Pulmonary artery endothelial cell (primary cell): ENCODE data around the gene SYTL3. TPM values are rescaled to one million over a fixed set of nuclear protein-coding genes. Genes with fewer than 3 reads are reported as not detected.
"Not testable (repeated sequence)": the region's sequence is repeated elsewhere in the genome, so short reads cannot be mapped to it uniquely, and the experiment has no call there.

Source experiments
- DNase-seq: peaks from one replicate; pipeline ENCODE4 v3.0.0-alpha.2; 2011; ENCODE audit warnings: low read depth, low spot score
- total RNA-seq: library from RNA; depleted of rRNA; stranded (reverse); fragments of >200 nt; gene quantifications from 2 replicates; pipeline ENCODE4 v1.2.3, GENCODE V29; 2014

SYTL3 gene
- total RNA-seq, 1 donor from 2014 or later = 0.92 TPM

- no peak for DNase-seq
These were observed 11.5 kb upstream of the SYTL3 start for GRCh38 chr6:158638324-158638854.

- no peak for DNase-seq
These were observed 10.8 kb upstream of the SYTL3 start for GRCh38 chr6:158639056-158639455.

DNA sequence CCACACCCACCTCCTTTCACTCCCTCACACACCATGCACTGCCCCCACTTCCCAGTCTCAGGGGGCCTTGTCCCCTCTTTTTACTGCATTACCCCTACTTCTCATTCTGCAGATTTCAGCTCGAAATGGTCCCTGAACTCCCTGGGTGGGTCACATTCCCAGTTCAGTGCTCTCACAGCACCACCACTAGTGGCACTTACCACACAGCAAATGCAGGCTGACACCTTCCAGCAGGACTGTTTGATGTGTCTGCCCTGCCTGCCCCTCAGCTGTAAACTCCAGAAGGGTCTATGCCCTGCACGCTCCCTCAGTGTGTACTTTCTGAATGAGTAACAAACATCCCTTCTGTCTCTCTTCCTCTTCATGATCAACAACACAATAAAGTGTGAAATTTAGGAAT is 9.3 kb upstream of the SYTL3 start:
- no peak for DNase-seq

GRCh38 chr6:158642097-158642601 is 7.7 kb upstream of the SYTL3 start:
- DNase-seq = peak; percentile 36

DNA sequence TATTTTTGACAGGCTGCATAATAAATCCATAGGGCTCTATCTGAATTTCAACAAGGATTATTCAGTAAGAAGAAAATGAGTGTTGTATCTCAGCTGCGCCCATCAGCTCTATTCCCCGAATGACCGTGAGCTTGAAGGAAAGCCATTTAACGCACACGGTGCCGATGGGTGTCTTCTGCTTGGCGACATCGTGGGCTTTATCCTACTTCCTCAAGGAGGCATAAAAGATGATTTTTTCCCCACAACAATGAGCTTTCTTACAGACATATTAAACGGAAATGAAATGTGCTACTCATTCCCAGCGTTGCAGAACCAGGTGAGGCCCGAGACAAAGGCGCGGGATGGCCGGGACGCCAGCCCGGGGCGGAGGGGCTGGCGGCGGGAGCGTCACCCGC is 6.0 kb upstream of the SYTL3 start:
- no peak for DNase-seq

- peak; percentile 56 for DNase-seq
These were observed 5.4 kb upstream of the SYTL3 start, which contains the start of gene DYNLT1 for GRCh38 chr6:158644231-158645063. TSS of gene DYNLT1 (minus strand) at chr6:158644743. CDS start at chr6:158644708, 35 bp downstream.

- no peak for DNase-seq
These were observed 4.5 kb upstream of the SYTL3 start for GRCh38 chr6:158645064-158646022.

GRCh38 chr6:158646023-158646910 is 3.6 kb upstream of the SYTL3 start:
- no peak for DNase-seq

DNA sequence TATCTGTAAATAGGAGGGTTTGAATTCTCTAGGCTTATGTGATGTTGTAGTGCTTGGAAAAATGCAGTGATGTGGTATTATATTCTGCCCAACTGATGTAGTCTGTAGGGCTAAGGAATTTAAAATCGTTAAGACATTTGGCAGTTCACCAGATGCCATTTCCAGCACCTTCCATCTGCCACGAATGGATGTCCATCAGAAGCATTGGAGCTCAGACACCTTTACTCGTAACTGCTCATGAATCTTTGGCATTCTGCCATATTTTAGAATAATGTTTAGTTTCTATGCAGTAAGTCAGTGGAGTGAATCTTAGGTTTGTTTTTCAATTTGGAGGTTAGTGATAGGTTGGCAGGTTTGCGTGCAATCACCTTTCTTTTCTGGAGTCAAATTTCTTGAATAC is 2.4 kb upstream of the SYTL3 start:
- no peak for DNase-seq

DNA sequence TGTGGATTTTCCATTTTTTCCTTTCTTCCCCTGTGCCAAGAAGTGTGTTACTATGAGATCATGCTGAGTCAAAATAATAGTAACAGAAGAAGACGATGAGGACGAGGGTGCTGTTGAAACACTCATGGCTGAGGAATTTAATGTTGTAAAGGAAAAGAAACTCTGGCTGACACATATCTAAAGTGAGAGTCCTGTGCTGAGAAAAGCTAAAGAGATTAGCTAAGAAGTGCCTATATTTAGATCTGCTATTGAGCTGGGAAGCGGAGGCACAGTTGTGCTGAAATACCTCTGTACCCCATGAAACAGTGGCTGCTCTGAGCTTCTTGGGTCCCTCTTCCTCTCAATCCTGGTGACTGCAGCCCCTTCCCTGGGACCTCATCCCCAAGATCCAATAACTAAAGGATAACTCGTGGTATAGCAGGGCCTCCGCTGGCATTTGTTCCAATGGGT is 1.1 kb upstream of the SYTL3 start:
- DNase-seq = no peak

DNA sequence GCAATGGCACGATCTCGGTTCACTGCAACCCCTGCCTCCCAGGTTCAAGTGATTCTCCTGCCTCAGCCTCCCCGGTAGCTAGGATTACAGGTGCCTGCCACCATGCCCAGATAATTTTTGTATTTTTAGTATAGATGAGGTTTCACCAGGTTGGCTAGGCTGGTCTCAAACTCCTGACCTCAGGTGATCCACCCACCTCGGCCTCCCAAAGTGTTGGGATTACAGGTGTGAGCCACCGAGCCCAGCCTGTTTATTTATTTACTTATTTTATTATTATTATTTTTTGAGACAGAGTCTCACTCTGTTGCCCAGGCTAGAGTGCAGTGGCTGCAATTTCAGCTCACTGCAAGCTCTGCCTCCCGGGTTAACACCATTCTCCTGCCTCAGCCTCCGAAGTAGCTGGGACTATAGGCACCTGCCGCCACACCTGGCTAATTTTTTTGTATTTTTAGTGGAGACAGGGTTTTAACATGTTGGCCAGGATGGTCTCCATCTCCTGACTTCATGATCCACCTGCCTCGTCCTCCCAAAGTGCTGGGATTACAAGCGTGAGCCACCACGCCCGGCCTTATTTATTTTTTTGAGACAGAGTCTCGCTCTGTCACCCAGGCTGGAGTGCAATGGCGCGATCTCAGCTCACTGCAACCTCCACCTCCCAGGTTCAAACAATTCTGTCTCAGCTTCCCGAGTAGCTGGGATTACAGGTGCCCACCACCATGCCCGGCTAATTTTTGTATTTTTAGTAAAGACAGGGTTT is 2.3 kb downstream of the SYTL3 start:
- not testable (repeated sequence) for DNase-seq

DNA sequence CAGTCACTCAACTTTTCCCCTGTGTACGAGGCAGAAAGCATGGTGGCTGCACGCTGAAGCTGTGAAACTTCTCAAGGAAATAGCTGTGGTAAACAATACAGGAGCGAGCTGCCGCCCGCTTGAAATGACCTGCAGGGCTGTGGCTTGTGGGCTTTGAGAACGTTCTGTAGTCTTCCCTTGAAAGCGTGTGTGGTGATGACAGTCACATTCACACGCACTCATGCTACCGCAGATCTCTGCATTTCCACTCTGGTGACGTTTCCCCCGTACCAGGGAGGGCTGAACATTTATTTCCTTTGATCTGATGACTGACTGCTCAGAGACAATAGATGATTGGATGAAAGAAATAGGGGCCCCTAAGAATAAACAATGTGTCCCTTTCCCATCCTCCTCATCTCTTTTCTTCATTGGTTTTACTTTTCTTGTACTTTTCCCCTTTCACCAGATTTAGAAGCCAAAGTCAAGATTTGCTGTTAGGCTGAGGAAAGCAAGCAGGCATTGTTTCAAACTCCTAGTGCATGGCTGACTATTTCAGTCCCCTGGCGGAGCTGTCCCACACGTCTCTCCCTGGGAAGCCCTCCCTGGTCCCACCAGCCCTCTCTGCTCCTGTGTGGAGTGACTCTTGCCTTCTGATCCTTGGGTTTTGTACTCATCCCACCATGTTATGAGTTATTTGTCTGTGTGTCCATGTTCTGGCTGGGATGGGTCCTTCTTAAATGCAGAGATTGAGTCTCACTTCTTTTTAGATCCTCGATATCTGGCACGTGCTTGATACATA is 3.9 kb downstream of the SYTL3 start:
- DNase-seq = no peak

DNA sequence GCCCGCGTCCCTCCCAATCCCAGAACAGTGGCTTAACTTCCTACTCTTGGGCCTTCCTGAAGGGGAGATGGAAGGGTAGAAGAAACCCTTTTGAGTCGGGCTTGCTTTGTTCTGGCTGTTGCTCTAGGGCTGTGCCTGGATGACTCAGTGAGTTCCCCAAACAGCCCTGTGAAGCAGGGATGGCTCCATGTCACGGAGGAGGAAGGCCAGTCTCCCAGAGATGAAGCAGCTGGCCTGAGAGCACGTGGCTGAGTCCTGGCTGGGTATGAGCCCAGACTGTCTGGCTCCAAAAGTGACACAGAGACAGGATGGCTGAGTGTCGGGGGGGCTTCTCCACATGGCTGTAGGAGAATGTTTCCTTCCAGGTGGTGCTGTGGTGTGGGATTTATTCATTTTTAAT is 4.6 kb downstream of the SYTL3 start:
- no peak for DNase-seq

DNA sequence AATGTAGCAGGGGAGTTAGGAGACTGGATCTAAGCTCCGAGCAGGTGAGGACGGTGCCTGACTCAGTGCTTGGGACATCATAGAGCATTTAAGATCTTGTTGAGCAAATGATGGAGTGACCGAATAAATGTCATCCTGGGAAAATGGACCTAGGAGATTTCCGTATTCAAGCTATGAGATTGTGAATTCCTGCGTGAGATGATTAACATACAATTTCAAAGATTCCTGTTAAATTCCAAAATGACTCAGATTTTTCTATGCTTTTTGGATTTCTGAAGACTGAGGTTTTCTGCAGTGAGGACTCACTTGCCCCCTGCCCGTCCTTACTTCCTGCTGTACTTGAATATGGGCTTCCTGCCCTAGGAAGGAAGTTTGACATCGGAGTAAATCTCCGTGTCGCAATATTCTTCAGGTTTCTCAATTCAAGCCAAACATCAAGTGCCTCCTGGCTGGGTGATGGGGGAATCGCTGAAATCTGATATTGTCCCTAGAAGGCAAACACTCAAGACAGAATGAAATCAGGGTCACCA is 5.2 kb downstream of the SYTL3 start:
- no peak for DNase-seq

DNA sequence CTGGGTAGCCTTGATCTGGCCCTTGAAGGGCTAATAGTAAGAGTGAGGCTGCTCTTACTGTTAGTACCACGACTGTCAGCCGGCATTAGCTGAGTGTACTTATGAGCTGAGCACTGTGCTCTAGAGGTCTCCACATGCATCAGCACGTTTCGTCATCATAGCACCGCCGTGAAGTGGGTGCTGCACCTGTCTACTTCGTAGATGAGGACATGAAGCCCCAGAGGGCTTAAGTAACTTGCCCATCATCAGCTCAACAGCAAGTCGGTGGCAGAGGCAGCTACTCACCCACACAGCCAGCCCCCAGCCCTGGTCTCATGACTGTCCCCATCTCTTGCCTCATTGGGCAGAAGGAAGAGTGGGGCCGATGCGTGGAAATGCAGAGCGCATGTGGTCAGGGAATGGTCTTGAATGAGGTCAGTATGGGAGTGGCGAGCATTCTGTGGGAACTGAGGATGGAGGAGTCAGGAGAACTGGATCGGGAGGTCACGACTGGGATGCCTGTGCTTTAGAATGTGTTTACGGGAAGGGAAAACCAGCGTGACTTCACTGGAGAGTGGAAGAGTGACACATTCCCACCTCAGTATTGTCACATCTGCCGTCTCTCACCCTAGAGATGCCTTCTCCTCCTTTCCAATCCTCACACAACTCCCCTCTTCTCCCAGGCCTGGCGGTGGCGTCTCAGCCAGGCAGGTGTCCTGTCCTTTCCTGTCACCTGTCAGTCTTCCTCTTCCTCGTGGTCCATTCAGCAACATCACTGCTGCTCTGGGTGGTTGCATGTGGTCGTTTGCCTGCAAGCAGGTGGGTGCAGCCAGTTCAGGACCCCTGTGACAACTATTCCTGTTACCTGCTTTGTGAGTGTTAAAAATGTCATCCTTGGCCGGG is 6.0 kb downstream of the SYTL3 start:
- DNase-seq = no peak

DNA sequence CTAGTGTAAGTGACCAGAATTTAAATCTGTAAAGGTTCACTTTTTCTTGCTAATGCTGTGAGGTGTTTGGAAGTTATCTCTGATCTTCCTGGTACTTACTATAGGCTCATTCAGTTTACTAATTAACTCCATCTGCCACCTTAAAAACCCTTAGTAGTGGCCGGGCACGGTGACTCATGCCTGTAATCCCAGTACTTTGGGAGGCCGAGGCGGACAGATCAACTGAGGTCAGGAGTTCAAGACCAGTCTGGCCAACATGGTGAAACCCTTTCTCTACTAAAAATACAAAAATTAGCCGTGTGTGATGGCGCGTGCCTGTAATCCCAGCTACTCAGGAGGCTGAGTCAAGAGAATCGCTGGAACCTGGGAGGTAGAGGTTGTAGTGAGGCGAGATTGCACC is 7.1 kb downstream of the SYTL3 start:
- not testable (repeated sequence) for DNase-seq

DNA sequence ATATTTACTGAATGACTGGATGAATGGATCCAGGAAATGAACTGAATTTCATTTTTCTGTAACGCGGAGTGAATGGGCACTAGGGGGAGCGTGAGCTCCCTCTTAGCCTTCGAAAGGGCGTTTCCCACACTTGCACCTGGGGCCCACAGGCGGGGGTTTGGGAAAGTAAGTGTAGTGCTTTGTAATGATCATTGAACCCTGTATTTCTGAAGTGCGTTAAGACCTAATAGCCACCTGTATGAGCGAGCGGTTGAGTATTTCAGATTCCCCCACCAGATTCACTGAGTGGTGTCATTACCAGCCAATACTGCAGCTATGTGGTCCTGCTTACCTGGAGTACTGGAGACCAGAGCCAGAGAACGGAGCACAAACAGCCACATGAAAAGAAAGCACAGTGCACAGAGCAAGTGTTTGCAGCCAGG is 10.5 kb downstream of the SYTL3 start:
- no peak for DNase-seq

GRCh38 chr6:158661156-158661685 is 11.4 kb downstream of the SYTL3 start:
- no peak for DNase-seq
